ENCODE measurements around the gene ACER3. TPM values are rescaled to one million over a fixed set of nuclear protein-coding genes. Genes with fewer than 3 reads are reported as not detected.
"Not testable (repeated sequence)": the region's sequence is repeated elsewhere in the genome, so short reads cannot be mapped to it uniquely, and the experiment has no call there.

The ACER3 gene
- total RNA-seq, 1 experiment from 2014 or later = 18.3 TPM

- DNase-seq (ENCODE audit: low spot score) = no peak
Measured at GRCh38 chr11:77057938-77058474, 197.3 kb downstream of the ACER3 start.

GRCh38 chr11:77058900-77059299, 198.2 kb downstream of the ACER3 start:
- DNase-seq (ENCODE audit: low spot score) = no peak

- DNase-seq (ENCODE audit: low spot score) = no peak
Measured at GRCh38 chr11:77059806-77060205, 199.1 kb downstream of the ACER3 start.

- no peak for DNase-seq (ENCODE audit: low spot score)
Measured at GRCh38 chr11:77060234-77060633, 199.5 kb downstream of the ACER3 start.

GRCh38 chr11:77061258-77061657, 200.5 kb downstream of the ACER3 start:
- not testable (repeated sequence) for DNase-seq (ENCODE audit: low spot score)

- DNase-seq (ENCODE audit: low spot score) = no peak
Measured at GRCh38 chr11:77062924-77063323, 202.2 kb downstream of the ACER3 start.

GRCh38 chr11:77063407-77063806, 202.7 kb downstream of the ACER3 start:
- DNase-seq (ENCODE audit: low spot score) = no peak

- no peak for DNase-seq (ENCODE audit: low spot score)
Measured at GRCh38 chr11:77063861-77064260, 203.1 kb downstream of the ACER3 start.

GRCh38 chr11:77064648-77065217, 204.0 kb downstream of the ACER3 start:
- no peak for DNase-seq (ENCODE audit: low spot score)

- no peak for DNase-seq (ENCODE audit: low spot score)
Measured at GRCh38 chr11:77065878-77066228, 205.1 kb downstream of the ACER3 start.

- peak; percentile 80 for DNase-seq (ENCODE audit: low spot score)
Measured at GRCh38 chr11:77066229-77067042, 205.7 kb downstream of the ACER3 start, which contains the start of gene CAPN5. TSS of gene CAPN5 (plus strand) at chr11:77066971. CDS start at chr11:77084887, 17,916 bp downstream.

- DNase-seq (ENCODE audit: low spot score) = no peak
Measured at GRCh38 chr11:77067861-77068443, 207.2 kb downstream of the ACER3 start.

GRCh38 chr11:77068457-77069335, 208.0 kb downstream of the ACER3 start:
- no peak for DNase-seq (ENCODE audit: low spot score)

- DNase-seq (ENCODE audit: low spot score) = no peak
Measured at GRCh38 chr11:77069336-77069968, 208.7 kb downstream of the ACER3 start.

GRCh38 chr11:77069969-77070582, 209.4 kb downstream of the ACER3 start:
- no peak for DNase-seq (ENCODE audit: low spot score)

GRCh38 chr11:77071077-77071476, 210.4 kb downstream of the ACER3 start:
- no peak for DNase-seq (ENCODE audit: low spot score)

- peak; percentile 44 for DNase-seq (ENCODE audit: low spot score)
Measured at GRCh38 chr11:77071671-77072605, 211.2 kb downstream of the ACER3 start.

GRCh38 chr11:77072851-77073327, 212.2 kb downstream of the ACER3 start:
- DNase-seq (ENCODE audit: low spot score) = peak; percentile 23

- DNase-seq (ENCODE audit: low spot score) = peak; percentile 93
Measured at GRCh38 chr11:77073328-77074001, 212.7 kb downstream of the ACER3 start.

Data from A172 (cell line).